IPS-NIHi7 (cell line): ENCODE measurements around the gene RAC2.
A peak's percentile ranks its signal among the peaks of the same experiment; 100 is the strongest.

Experiments used
- DNase-seq: peaks from one replicate; pipeline ENCODE4 v3.0.0; 2012; ENCODE audit warnings: mixed read lengths; ENCODE audit errors: extremely low spot score

RAC2 gene

GRCh38 chr22:37221424-37222333 lies 22.4 kb downstream of the RAC2 start:
- no peak for DNase-seq

DNA sequence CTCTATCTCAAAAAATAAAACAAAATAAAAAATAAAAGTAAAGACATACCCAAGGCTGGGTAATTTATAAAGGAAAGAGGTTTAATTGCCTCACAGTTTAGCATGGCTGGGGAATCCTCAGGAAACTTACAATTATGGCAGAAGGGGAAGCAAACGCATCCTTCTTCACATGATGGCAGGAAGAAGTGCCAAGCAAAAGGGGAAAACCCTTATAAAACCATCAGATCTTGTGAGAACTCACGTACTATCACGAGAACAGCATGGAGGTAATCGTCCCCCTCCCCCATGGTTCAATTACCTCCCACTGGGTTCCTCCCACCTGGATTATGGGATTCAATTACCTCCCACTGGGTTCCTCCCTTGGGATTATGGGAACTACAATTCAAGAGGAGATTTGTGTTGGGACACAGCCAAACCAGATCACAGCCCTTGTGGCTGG lies 23.5 kb downstream of the RAC2 start:
- DNase-seq = no peak

DNA sequence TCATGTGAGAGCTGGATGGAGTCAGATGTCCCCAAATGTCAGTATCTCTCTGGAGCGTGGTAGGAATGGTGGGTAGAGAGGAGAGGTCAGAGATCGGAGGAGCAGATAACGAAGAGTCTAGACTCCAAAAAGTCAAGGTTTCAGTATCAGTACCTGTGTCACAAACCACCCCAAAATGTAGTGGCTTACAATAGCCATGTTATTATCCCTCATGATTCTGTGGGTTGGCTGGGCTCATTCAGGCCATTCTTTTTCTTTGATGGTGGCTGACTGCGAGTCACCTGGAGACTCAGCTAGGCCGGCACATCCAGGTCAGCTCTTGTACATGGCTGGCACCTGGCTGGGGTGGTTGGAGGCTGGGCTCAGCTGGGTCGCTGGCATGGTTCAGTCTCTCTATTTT lies 24.5 kb downstream of the RAC2 start:
- DNase-seq = no peak

DNA sequence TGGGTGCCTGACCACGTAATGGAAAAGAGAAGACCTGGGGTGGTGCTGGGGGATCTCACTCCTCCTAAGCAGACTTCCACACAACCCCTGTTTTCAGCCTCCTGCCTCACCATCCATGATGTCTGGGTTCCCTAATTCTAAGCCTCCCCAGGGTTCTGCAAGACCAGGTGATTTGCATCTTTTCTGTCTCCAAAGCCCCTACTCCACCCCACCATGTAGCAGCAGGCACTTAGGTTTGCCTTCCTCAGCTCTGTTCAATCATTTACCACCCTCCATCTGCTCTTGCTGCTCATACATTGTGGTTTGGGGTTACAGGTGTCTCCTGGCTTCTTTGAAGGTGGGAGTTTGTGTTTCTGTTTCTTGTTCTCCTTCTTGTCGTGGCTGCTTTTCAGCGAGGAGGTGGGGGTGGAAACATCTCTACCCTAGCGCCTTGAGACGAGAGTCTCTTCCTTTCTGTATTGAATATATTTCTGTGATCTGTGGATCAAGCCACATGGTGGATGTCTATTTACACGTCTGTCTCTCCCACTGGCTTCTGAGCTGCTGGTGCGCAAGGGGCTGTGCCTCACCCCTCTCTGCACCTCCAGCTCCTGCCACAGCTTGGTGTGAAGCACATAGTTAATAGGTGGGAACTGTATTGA lies 25.2 kb downstream of the RAC2 start:
- no peak for DNase-seq

DNA sequence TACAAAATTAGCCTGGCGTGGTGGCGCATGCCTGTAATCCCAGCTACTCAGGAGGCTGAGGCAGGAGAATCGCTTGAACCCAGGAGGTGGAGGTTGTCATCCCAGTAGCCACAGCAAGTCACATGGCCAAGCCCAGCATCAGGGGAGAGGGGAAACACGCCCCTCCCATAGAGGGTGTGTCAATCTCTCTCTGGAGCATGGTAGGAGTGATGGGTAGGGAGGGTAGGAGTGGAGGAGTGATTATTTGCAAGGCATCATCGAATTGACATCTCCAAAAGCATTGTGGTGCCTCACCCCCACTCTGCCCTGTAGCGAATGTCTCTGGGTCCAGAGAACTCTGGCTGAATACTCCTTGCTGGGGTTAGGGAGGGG lies 25.7 kb downstream of the RAC2 start:
- no peak for DNase-seq

DNA sequence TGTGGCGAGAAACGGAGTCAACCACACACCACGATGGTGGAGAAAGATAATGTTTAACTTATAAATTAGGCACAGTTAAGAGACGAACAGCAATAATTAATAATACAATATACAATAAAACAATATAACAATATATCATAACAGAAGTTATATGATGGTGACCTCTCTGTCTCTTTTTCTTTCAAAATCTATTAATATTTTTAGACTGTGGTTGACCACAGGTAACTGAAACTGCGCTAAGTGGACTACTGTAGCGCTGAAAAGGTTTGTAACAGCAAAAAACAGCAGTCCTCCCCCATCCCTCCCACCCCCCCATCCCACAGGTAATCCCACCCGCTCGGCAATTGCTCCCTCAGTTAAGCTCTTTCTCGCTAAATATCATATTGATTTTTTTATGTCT lies 28.2 kb downstream of the RAC2 start:
- no peak for DNase-seq

GRCh38 chr22:37214731-37215030 lies 29.4 kb downstream of the RAC2 start:
- no peak for DNase-seq

GRCh38 chr22:37213941-37214730 lies 29.9 kb downstream of the RAC2 start:
- DNase-seq = no peak

GRCh38 chr22:37213218-37213855 lies 30.7 kb downstream of the RAC2 start:
- no peak for DNase-seq

- peak; percentile 58 for DNase-seq
These were observed 31.7 kb downstream of the RAC2 start, which contains the start of gene SSTR3 for GRCh38 chr22:37212174-37212906. Gene SSTR3, minus strand, starts transcription at chr22:37212477. Its CDS starts 4,674 bp downstream, at chr22:37207803.

GRCh38 chr22:37211866-37212173 lies 32.2 kb downstream of the RAC2 start:
- no peak for DNase-seq

DNA sequence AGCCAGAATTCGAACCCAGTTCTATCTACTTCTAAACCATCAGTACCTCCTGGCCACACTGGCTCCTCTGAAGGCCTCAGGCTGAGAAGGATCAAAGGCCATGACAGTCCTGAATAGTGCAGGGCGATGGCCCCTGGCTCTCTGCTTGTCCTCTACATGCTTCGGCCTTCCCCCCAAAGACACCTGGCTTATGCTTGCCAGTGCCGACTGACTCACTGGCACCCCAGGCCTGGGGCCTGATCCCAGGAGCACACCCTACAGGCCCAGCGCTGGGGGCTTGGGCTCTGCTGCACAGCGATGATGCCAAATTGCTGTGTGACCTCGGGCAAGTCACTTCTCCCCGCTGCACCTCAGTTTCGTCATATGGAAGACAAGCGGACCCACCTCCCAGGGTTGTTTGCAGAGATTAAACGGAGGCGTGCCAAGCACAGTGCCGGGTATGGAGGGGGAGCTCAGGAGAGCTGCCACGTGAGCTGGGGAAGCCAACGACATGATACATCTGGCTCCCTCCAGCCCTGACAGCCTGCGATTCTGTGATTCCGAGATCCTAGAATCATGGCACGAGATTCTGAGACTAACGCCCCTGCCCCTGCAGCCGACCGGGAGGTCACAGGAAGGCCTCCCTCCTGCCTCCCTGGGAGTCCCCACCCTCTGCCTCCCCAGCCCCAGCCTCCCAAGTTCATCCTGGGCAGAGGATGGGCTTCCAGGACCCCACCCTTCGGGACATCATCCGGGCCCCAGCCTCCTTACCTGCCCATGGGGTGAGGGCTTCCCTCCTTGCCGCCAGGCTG lies 32.8 kb downstream of the RAC2 start:
- DNase-seq = no peak

DNA sequence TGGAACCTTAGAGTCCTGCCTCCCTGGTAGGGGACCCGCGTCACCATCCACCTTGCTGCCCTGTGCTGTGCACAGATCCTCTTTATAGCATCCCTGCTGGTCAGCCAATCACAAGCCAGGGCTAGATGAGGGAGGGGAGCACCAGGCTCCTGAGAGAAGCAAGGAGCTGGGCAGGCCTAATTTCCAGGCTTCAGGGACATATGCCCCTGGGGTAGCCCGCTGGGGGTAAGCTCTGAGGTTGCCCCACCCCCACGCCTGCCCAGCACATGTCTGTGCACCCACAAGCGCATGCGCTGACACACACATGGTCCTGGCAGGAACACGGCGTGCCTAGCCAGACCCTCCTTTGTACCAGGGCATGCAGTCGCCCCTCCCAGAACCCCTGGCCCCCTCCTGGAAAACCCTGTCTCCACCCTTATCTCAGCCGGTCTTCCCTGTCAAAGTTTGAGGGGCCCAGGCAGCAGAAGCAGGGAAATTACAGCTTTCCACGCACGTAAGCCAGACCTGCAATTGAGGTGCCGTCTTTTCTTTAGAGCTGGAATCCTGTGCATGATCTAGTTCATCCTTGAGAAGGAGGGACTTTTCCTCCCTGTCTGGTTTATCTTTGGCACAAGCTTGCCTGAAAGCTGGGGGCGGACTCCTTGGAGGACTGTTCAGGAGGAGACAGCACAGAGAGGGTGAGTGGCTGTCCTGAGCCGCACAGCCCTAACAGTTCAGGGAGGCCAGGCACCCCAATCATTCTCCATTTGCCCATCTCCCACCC lies 33.8 kb downstream of the RAC2 start:
- DNase-seq = no peak

- no peak for DNase-seq
These were observed 34.8 kb downstream of the RAC2 start for GRCh38 chr22:37209140-37209845.

DNA sequence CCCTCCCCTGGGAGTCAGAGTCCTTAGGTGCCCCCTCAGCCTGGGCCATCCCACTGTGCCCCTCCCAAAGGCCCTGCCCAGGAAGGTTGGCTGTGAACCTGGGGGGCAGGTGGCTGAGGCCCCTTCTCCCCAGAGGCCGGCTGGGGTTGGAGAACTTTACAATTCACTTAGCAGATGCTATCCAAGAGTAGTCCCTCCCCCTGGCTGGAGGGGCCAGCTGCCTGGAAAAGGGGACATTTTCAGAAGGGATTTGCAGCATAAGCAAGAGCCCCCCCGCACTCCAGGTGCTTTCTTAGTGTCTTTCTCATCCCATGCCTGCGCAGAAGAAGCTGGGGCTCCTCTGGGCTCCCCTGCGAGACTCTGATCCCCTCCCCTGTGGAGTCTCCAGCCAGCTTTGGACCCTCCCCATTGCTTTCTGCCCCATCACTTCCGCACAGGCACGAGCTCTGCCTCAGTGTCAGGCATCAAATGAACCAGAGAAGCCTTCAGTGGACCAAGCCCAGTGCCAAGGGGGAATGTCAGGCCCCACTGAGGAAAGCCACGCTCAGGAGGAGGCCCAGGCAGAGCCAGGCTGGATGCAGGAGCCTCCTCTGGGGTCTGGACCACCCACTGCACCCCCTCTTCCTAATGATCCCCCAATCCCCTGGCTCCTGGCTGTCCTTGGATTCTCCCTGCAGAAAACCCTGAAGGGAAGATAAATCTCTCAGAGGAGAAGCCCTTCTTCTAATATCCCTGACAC lies 35.5 kb downstream of the RAC2 start:
- no peak for DNase-seq

DNA sequence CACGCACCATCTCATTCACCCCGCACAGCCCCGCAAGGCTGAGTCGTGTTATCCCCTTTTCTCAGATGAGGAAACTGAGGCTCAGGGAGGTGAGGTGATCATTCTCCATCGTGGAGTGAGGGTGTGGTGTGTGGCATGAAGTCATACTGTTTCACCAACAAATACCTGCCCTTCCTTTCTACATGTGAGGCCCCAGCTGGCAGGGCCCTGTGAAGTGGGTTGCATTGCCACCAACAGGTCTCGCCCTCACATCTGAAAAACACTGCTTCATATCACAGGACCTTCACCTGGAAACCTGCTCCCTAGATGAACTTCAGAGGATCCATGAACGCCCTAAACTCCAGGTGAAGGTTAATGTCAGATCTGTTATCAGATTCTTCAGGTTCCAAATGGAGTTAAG lies 36.1 kb downstream of the RAC2 start:
- DNase-seq = no peak

GRCh38 chr22:37206841-37207821 lies 36.9 kb downstream of the RAC2 start:
- DNase-seq = no peak
